A673 (cell line): ENCODE results near the gene KIF26A.

Experiments used
- CTCF ChIP-seq: fragments of 300-800, 200-600 bp; sonication (generic); conservative IDR thresholded peaks from 2 replicates; pipeline ENCODE4 v1.5.1; 2017; ENCODE audit warnings: low read depth, mild to moderate bottlenecking, antibody characterized with exemption, low read length, moderate library complexity, mixed read lengths
- EZH2 ChIP-seq: fragments of 200-600 bp; sonication (generic); IDR thresholded peaks from 2 replicates; pipeline ENCODE4 v1.6.1; 2017; ENCODE audit warnings: borderline replicate concordance, low read depth, mild to moderate bottlenecking, mixed read lengths, antibody characterized with exemption, low read length; ENCODE audit not compliant: poor library complexity, severe bottlenecking

GRCh38 chr14:104121142-104121541, 17.2 kb upstream of the KIF26A start:
- TF ChIP-seq CTCF (no peak), EZH2 (no peak)
